Neural cell (in vitro differentiated cells): ENCODE results near the gene XRN1.

Experiments
- CTCF ChIP-seq: fragments of 450-650 bp; IDR thresholded peaks from 2 replicates; pipeline ENCODE4 v1.5.1; 2014; ENCODE audit warnings: antibody characterized with exemption, mild to moderate bottlenecking, moderate library complexity; ENCODE audit not compliant: poor library complexity, severe bottlenecking
- EP300 ChIP-seq: fragments of 450-650 bp; conservative IDR thresholded peaks from 2 replicates; pipeline ENCODE4 v1.6.1; 2014; ENCODE audit warnings: antibody characterized with exemption, mild to moderate bottlenecking, moderate library complexity; ENCODE audit not compliant: poor library complexity, severe bottlenecking
- RAD21 ChIP-seq: fragments of 450-650 bp; conservative IDR thresholded peaks from 2 replicates; pipeline ENCODE4 v1.6.1; 2014; ENCODE audit warnings: antibody characterized with exemption, mild to moderate bottlenecking, moderate library complexity
- REST ChIP-seq: IDR thresholded peaks from 2 replicates; pipeline ENCODE4 v1.6.1; 2012; ENCODE audit warnings: borderline replicate concordance
- SMC3 ChIP-seq: fragments of 450-650 bp; conservative IDR thresholded peaks from 2 replicates; pipeline ENCODE4 v1.6.1; 2014; ENCODE audit warnings: antibody characterized with exemption, mild to moderate bottlenecking, moderate library complexity; ENCODE audit not compliant: poor library complexity
- TAF1 ChIP-seq: IDR thresholded peaks from 2 replicates; pipeline ENCODE4 v1.6.1; 2012; ENCODE audit warnings: low read depth

- TF ChIP-seq CTCF (no peak), TAF1 (no peak), SMC3 (no peak), EP300 (no peak), REST (no peak), RAD21 (no peak)
These were observed 44.3 kb upstream of the XRN1 start for GRCh38 chr3:142492184-142492583.
